GM18907 (cell line): ENCODE measurements around the gene CHRNA5.
"Not testable (repeated sequence)": the region's sequence is repeated elsewhere in the genome, so short reads cannot be mapped to it uniquely, and the experiment has no call there.

Source experiments
- ATAC-seq: cut with Tn5 transposase; IDR thresholded peaks from one replicate; pipeline ENCODE4 v1.9.1; 2021; ENCODE audit warnings: mild to moderate bottlenecking, moderate library complexity; ENCODE audit not compliant: unreplicated experiment

CHRNA5 gene

DNA sequence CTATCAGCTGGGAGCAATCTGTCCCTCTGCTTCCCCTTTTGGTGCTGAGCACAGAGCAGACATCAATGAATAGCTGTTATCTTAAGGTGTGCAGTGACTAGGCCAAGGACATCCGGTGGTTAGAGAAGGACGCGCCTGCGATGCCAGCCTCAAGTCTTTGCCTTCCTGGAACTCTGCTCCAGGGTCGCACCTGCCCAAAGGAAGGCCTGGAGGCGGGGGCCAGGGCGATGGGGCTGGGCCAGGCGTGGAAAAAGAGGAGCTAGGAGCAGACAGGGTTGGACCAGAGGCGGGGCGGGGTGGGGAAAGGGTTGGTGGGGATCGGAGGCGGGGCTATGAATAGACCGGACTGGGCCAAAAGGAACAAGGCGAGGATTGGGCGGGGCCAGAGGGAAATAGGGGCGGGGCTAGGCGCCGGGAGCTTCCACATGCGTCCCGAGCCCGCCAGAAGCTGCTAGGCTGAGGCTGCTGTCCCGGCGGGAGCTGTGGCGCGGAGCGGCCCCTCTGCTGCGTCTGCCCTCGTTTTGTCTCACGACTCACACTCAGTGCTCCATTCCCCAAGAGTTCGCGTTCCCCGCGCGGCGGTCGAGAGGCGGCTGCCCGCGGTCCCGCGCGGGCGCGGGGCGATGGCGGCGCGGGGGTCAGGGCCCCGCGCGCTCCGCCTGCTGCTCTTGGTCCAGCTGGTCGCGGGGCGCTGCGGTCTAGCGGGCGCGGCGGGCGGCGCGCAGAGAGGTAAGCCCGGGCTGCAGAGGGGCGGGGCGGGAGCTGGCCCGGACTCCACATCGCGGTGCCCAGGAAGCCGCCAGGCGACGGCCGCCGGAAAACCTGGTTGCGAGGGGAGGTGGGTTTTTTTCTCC lies at the start of gene CHRNA5:
Gene CHRNA5, plus strand, starts transcription at position 424 of the 854 bp plus-strand sequence. Its CDS starts 200 bp downstream, at position 624.
- ATAC-seq, result peak; percentile 84

DNA sequence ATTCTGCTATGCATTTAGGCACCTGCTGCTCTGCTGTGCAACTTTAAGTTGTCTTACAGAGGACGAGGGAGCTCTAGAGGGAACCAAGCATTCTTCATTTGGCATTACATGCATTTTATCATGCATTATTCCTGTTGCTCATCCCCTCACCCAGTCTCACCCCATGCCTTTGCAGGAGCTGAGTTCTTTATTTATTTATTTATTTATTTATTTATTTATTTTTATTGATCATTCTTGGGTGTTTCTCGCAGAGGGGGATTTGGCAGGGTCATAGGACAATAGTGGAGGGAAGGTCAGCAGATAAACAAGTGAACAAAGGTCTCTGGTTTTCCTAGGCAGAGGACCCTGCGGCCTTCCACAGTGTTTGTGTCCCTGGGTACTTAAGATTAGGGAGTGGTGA lies 45.3 kb upstream of the CHRNA5 start:
- not testable (repeated sequence) for ATAC-seq

DNA sequence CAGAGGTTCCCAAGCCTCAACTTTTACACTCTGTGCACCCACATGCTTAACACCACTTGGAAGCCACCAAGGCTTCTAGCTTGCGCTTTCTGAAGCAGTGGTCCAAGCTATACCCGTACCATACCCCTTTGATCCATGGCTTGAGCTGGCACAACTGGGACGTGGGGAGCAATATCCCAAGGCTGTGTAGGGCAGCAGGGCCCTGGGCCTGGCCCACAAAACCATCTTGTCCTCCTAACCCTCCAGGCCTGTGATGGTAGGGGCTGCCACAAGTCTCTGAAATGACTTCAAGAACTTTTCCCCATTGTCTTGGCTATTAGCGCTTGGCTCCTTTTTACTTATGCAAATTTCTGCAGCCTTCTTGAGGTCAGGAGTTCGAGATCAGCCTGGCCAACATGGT lies 41.1 kb upstream of the CHRNA5 start:
- ATAC-seq, result no peak

DNA sequence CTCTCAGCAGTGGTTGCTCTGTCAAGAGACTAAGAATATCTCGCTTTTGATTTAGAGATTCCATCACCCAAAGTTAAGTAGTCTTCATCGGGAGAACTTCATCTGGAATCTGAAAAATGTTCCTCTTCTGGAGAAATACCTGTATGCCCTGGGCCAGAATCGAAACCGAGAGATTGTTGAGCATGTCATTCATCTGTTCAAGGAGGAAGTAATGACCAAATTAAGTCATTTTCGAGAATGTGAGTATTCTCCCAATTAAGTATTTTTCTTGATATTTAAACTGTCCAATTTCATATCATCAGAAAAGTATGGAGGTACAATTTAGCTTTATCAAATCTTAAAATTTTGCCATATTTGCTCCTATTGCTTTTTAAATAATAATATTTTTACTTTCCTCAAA lies 38.0 kb upstream of the CHRNA5 start:
- no peak for ATAC-seq

DNA sequence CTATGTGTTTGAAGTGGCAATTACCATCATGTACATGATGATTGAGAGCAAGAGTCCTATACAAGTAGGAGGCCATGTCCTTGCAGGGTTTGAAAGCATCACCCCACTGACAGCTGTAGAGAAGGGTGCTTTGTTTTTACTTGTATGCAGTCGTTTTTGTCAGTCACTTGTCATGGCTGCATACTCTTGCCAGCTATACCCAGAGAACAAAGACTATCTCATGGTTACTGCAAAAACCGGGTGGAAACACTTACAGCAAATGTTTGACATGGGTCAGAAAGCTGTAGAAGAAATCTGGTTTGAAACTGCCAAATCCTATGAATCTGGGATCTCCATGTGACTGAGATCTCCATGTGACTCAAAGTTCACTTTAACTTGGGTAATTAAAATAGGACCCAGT lies 32.0 kb upstream of the CHRNA5 start:
- ATAC-seq, result no peak

DNA sequence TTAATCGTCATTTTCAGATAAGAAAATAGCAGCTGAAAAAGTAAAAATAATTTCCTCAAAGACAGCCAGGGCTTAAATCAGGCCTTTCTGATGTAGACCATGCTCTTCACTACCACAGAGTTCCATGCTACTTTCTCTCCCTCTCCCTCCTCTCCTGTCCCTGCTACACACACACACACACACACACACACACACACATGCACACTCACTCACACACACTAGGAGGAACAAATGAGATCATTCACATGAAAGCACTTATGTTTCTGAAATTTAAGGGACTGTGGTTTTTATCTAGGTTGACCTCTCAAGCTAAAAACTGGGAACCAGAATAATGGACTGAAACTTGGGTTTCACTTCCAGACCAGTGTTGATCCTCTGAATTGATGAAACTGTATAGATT lies 29.2 kb upstream of the CHRNA5 start:
- ATAC-seq, result no peak

DNA sequence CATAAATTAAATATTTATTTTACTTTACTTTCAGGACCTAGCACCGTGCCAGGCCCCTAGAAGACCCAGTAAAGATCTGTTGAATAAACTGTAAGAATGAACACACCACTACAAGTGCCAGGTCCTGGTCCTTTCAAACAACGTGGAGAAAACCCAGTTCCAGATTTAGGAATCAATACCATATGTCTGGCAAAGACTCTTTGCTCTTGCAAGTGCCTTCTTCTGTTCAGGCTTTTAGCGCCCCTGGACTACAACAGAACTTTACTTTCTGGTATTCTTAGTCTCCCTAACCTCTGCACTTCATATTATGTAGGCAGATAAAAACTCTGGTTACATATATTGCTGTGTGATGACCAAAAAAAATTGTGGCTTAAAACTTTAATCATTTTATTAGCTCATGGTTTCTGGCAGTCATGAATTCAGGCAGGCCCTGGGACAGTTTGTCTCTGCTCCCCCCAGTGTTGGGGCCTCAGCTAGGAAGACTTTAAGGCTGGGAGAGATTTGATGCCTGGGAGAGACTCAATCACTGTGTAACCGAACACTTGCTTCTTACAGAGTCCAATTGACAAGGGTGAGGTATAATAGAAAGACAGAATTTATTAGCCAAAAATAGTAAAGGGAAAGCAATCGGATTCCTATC lies 27.9 kb upstream of the CHRNA5 start:
- no peak for ATAC-seq

DNA sequence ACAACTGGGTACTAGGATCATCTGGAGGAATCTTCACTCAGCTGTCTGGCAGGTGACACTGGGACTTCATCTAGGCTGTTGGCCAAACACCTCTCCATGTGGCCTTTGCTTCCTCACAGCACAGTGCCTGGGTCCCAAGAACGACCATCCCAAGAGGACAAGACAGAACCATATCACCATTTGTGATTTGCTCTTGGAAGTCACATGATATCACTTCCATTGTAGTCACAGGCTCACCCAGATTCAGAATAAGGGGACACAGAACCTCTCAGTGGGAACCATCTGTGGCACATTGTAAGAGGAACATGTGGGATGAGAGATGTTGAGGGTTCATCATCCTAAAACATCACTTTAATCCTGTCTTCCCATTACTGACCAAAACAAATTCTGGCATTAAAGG lies 27.0 kb upstream of the CHRNA5 start:
- ATAC-seq, result no peak

DNA sequence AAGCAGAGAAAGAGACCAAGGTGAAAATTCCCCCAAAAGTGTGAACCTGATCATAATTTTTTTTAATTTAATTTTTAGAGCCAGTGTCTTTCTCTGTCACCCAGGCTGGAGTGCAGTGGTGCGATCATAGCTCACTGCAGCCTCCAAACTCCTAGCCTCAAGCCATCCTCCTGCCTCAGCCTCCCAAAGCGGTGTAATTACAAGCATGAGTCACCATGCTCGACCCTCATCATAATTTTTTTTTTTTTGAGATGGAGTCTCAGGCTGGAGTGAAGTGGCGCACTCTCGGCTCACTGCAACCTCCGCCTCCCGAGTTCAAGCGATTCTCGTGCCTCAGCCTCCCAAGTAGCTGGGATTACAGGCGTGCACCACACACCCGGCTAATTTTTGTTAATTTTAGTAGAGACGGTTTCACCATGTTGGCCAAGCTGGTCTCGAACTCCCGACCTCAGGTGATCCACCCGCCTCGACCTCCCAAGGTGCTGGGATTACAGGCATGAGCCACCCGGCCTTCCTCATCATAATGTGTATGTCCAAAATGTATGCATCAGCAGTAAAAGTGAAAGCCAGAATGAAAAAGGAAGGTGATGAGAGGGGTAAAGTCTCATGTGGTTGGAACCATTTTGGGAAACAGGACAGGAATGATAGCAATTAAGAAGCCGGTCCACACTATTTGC lies 25.7 kb upstream of the CHRNA5 start:
- ATAC-seq, result not testable (repeated sequence)

DNA sequence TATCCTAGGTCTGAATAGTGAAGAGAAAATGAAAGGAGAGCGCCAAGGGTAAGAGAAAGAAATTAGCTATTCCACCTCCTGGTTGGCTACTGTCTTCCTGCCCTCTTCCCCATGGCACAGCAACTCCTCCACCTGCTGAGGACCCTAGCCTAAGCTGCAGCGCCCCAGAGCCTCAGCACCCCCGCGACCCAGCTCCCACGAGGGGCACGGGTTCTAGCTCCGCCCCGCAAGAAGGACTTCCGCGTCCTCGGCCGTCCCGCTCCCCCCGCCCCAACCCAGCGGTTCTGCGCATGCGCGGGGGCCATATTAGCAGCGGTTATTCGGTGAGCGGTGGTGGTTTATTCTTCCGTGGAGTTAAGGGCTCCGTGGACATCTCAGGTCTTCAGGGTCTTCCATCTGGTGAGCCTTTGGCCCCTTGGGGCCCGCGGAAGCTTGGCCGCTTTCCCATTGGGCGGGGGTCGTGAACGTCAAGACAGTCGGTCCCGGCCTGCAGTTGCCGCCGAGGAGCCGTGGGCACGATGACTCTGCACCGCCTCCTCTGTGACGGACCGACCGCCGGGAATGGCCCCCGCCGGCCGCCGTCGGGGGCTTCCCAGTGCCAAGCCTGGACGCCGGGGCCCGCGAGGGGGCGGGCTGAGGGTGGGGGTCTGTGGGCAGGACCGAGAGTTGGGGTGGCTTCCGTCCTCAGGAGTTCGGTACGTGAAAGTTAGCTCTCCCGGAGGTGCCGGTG lies 25.0 kb upstream of the CHRNA5 start, which contains the start of gene PSMA4:
Gene PSMA4, plus strand, starts transcription at position 304 of the 730 bp plus-strand sequence. CDS start 1,484 bp downstream, outside the sequence.
- ATAC-seq, result peak; percentile 82

DNA sequence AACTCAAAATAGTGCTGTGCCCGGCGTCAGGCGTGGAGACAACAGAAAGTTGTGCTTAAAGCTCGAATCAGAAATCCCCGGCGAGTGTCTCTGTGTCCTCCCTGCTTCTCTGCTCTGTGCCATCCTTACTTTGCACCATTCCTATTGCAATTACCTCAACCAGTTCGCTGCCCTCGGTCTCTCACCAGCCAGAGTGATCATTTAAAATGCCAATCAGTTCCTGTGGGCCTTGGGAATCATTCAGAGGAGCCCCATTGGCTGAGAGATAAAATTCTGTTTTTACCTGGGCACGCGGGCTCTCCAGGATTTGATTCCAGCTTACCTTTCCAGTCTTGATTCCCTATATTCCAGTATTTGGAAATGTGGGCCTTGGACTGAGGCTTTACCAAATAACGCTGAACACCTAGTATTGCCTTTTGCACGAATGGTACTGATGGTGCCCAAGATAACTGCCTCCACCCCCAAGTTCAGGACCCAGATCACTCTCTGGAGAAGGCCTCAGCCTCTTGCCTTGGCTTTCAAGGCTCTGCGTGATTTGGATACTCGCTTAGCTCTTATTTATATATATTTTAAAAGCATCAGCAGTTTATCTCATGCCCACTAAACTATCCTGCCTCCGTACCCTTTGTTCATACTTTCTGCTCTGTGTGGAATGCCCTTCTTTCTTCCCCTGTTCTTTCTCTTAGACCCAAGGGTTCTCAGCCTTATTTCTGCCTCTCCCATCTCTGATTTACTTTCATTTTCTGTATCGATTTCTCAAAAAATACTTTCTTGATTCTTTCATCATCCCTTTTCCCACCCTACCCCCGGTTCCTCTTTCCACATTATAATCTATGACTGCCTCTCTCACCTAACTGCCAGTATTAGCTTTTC lies 24.2 kb upstream of the CHRNA5 start:
- no peak for ATAC-seq

DNA sequence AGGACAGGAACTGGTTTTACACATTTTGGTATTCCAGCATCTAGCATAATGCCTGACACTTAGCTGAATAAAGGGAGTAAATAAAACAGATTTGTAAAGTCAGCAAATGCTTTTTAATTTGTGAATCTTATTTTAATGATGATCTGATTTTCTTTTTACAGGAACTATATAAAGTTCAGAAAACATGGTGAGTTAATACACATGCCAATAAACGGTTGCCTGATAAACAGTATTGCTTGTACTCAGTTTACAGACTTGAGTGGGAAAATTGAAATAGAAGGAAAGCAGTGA lies 23.6 kb upstream of the CHRNA5 start:
- no peak for ATAC-seq

DNA sequence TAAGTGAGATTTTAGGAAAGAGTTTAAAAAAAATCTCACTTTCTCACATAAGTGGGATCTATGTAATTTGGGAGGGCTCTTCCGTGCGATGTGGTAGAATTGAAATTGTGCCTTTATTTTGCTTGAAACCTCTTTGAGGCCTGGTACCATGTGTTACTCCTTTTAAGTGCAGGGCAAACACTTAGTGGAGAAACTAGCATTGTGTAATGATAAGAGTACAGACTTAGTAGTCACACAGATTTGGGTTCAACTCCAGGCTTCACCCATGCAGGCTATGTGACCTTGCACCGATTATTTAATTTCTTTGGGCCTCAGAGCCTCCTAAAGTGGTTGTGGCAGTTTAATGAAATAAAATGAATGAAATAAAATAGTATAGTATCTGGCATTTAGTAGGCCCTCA lies 22.7 kb upstream of the CHRNA5 start:
- no peak for ATAC-seq

DNA sequence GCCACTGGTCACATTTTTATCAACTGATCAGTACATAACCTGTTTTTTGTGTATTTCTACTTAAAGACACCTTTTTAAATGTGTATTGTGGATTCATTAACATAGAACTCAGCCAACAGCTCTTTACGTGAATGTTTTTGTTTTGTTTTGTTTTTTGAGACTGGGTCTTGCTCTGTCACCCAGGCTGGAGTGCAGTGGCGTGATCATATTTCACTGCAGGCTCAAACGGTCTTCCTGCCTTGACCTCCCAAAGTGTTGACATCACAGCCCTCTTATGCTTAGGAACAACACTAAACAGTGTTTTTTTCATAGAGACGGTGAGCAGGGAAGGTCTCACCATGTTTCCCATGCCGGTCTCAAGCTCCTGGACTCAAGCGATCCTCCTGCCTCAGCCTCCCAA lies 15.1 kb upstream of the CHRNA5 start:
- no peak for ATAC-seq

DNA sequence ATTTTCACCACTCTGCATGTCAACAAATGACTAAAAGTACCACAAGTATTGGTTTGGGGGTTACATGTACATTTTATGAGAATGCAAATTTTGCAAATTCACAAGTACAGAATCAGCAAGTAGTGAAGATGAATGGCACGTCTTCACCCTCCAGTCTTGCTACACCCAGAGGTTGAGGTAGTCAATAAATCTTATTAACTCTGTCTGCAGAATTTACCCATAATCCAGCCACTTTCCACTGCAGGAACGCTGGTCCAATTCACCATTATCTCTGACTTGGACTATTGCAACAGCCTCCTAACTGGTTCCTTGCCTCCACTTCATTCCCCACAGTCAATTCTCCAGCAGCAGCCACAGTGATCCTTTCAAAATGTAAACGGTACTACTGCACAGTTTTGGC lies 14.5 kb upstream of the CHRNA5 start:
- no peak for ATAC-seq

DNA sequence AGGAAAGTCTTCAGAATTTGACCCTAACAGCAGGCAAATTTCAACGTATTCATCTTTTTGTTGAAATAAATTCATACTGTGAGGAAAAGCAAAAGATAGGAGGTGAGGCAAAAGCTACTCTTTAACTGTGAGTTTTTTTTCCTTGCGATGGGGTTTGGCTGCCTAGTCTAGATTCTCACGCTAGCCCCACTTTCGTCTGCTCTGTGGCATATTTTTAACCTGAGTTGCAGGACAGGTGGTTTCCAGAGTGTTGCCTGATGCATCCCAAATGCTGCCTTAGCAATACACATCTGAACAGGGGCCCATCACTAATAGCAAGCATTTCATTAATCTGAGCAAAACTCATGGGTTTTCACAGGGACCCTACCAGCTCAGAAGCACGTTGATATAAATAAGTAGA lies 13.4 kb upstream of the CHRNA5 start:
- no peak for ATAC-seq

DNA sequence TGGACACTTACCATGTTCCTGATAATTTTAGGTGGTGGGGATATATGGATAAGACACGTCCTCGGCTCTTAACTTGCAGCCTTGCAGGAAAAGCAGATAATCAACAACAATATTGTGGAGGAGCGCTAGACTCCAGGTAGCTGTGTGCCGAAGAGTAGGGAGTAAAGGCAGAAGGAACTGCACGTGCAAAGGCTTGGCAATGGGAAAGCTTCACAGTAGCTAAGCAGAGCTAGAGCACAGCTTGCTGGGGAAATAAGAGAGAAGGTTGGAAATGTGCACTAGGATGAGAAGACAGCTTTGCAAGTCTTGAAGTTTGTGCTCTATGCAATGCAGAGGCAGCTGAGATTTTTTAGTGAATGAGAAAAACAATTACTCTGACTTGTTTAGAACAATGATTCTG lies 12.7 kb upstream of the CHRNA5 start:
- no peak for ATAC-seq

DNA sequence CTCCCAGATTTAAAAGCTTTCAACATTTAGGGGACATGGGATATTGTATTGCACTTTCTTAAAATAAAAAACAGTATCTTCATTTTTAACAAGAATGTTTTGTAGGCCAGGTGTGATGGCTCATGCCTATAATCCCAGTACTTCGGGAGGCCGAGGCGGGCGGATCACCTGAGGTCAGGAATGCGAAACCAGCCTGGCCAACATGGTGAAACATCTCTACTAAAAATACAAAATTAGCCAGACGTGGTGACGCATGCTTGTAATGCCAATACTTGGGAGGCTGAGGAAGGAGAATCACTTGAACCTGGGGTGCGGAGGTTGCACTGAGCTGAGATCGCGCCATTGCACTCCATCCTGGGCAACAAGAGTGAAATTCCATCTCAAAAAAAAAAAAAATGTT lies 5.1 kb upstream of the CHRNA5 start:
- ATAC-seq, result not testable (repeated sequence)

DNA sequence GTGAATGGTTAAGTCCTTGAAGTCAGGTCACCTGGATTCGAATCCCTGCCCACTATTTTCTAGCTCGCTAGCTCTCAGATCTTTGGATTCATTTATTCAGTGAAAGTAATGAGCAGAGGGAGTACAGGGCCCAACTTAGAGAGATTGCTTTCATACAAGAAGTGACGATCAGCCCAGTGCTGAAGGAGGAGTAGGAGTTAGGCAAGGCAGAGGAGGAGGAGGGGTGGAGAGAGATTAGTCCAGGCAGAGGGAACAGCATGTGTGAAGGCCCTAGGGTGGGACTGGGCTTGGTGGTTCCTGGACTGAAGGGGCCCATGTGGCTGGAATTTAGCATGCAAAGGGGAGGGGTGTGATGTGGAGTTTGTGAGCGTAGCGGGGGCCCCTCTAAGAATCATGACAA lies 3.8 kb upstream of the CHRNA5 start:
- ATAC-seq, result no peak

DNA sequence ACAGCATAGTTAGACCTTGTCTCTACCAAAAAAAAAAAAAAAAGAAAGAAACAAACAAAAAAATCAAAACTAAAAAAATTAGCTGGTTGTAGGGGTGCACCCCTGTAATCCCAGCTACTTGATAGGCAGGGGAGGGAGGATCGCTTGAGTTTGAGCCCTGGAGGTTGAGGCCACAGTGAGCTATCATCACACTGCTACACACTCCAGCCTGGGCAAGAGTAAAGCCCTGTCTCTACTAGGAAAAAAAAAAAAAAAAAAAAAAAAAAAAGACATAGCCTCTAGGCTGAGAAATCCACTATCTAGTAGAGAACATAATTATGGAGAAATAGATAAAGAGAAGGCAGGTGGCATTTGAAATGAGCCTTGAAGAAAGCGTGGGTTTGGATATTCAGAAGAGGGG lies 2.2 kb upstream of the CHRNA5 start:
- ATAC-seq, result no peak
